NCI-H128 (cell line): ENCODE data around the gene KCNK5.

Source experiments
- DNase-seq: peaks from one replicate; lab custom pipeline; 2025; ENCODE audit not compliant: unreplicated experiment; lab: John Stamatoyannopoulos, UW

The KCNK5 gene

DNA sequence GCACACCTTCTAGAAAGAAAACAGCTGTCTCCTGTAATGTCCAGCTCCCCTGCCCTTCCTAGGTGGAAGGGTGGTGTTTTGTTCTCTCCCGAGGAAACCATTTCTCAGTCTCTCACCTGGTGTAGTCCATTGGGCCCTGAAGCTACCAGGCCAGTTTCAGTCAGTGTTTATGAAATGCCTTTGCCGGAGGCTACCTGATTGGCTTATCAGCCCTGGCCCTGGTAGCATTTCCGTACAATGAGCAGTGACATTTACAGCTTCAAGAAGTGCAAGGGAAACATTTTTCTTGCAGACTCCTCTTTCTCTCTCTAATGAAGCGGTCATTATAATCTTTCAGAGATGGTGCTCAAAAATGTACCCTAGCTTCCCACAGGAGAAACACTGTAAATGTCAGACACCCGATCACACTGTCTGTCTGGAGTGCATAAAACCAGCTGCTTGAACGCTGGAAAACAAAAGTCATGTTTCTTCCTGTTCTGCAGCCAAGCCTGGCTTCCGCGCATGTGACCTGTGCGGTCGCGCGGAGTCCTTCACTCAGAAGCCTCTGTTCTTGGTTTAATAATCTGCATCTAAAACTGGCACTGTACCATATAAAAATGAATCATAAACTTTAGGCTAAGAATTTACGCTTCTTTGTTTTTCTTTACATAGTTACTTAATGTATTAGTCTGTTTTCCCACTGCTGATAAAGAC is 85.9 kb downstream of the KCNK5 start:
- DNase-seq = no peak

GRCh38 chr6:39140556-39141167 is 88.6 kb downstream of the KCNK5 start:
- DNase-seq = no peak
